H1 (cell line): ENCODE measurements around the gene EEPD1. TPM values are rescaled to one million over a fixed set of nuclear protein-coding genes. Genes with fewer than 3 reads are reported as not detected.
"Not testable (repeated sequence)": the region's sequence is repeated elsewhere in the genome, so short reads cannot be mapped to it uniquely, and the experiment has no call there.

Experiments used
- CTCF ChIA-PET: fragments of 300-600 bp; sonication (Branson Sonifier 250); formaldehyde crosslinking; loops from one replicate; lab custom pipeline; 2021; ENCODE audit not compliant: partially characterized antibody; lab: Charles Lee
- POLR2A ChIA-PET: fragments of 300-600 bp; sonication (Branson Sonifier 250); formaldehyde crosslinking; loops from one replicate; lab custom pipeline; 2021; ENCODE audit warnings: inconsistent platforms; ENCODE audit not compliant: partially characterized antibody; lab: Charles Lee
- DNase-seq, 2 experiments: peaks; one replicate each; pipeline versions ENCODE4 v3.0.0 to v3.0.0-alpha.2; 2010 to 2022; ENCODE audit warnings: low spot score in 2 of 2, low read depth in 1 of 2, mixed read lengths in 1 of 2
- FAIRE-seq: peaks from 2 replicates; lab custom pipeline; 2011; peaks lifted over from hg19 to GRCh38; lab: Jason Lieb, UNC
- H2AFZ ChIP-seq: 2 replicates; pipeline ENCODE4 v1.8.1; 2012; ENCODE audit warnings: low read length, inconsistent platforms
- H2AK5ac ChIP-seq: 2 replicates; pipeline ENCODE4 v1.6.1; 2013; ENCODE audit warnings: low read depth, low read length
- H2BK120ac ChIP-seq: replicated peaks from 2 replicates; pipeline ENCODE3; 2013; ENCODE audit warnings: low read depth, low read length, inconsistent platforms
- H2BK12ac ChIP-seq: 2 replicates; pipeline ENCODE4 v1.6.1; 2013; ENCODE audit warnings: low read depth, low read length
- H2BK15ac ChIP-seq: 2 replicates; pipeline ENCODE4 v1.6.1; 2013; ENCODE audit warnings: low read length
- H2BK20ac ChIP-seq: 2 replicates; pipeline ENCODE4 v1.6.1; 2013; ENCODE audit warnings: low read length
- H2BK5ac ChIP-seq: 2 replicates; pipeline ENCODE4 v1.6.1; 2013; ENCODE audit warnings: low read depth, low read length
- H3K14ac ChIP-seq: 2 replicates; pipeline ENCODE4 v1.6.1; 2013; ENCODE audit warnings: inconsistent platforms; ENCODE audit not compliant: insufficient read length
- H3K18ac ChIP-seq: 2 replicates; pipeline ENCODE4 v1.6.1; 2013; ENCODE audit warnings: low read length; ENCODE audit errors: extremely low read depth
- H3K23ac ChIP-seq: 2 replicates; pipeline ENCODE4 v1.6.1; 2013; ENCODE audit warnings: inconsistent platforms; ENCODE audit not compliant: insufficient read length
- H3K23me2 ChIP-seq: 2 replicates; pipeline ENCODE4 v1.6.1; 2013; ENCODE audit warnings: low read depth, low read length
- H3K27ac ChIP-seq: 2 replicates; pipeline ENCODE4 v1.6.1; 2011; ENCODE audit warnings: low read depth, low read length, inconsistent platforms
- H3K27me3 ChIP-seq, 4 experiments: replicated peaks in 1 of 4; 1 replicate in 1 of 4; 2 replicates in 3 of 4; pipeline versions ENCODE4 v1.6.1 to v1.8.1; 2011 to 2013; ENCODE audit warnings: low read length in 3 of 4, mild to moderate bottlenecking in 3 of 4, inconsistent platforms in 2 of 4, mixed read lengths in 2 of 4, moderate library complexity in 1 of 4; ENCODE audit not compliant: control insufficient read depth in 3 of 4, insufficient read depth in 3 of 4; ENCODE audit errors: extremely low read depth in 1 of 4
- H3K36me3 ChIP-seq, 4 experiments: 2 replicates each; pipeline versions ENCODE4 v1.6.1 to v1.8.1; 2011 to 2013; ENCODE audit warnings: mild to moderate bottlenecking in 4 of 4, low read length in 3 of 4, moderate library complexity in 2 of 4, control low read depth in 1 of 4, inconsistent platforms in 1 of 4; ENCODE audit not compliant: insufficient read depth in 4 of 4, control insufficient read depth in 2 of 4
- H3K4ac ChIP-seq: replicated peaks from 2 replicates; pipeline ENCODE3; 2013; ENCODE audit warnings: low read length, low read depth, mixed read lengths, inconsistent platforms; ENCODE audit not compliant: insufficient read length
- H3K4me1 ChIP-seq, 4 experiments: replicated peaks in 1 of 4; 1 replicate in 1 of 4; 2 replicates in 3 of 4; pipeline versions ENCODE4 v1.6.1 to v1.8.1; 2011 to 2013; ENCODE audit warnings: low read length in 3 of 4, inconsistent platforms in 2 of 4, mixed read lengths in 1 of 4; ENCODE audit not compliant: insufficient read depth in 4 of 4, control insufficient read depth in 3 of 4
- H3K4me2 ChIP-seq, 2 experiments: 2 replicates each; pipeline versions ENCODE4 v1.6.1 to v1.8.1; 2011 to 2013; ENCODE audit warnings: low read depth in 2 of 2, low read length in 2 of 2, control low read depth in 1 of 2, inconsistent platforms in 1 of 2, mild to moderate bottlenecking in 1 of 2; ENCODE audit not compliant: insufficient read depth in 1 of 2
- H3K4me3 ChIP-seq, 4 experiments: fragments of 200-600, 300-600 bp in 1 of 4; sonication (generic), shearing (Covaris generic), sonication (Bioruptor Twin) in 1 of 4; 2 replicates each; pipeline versions ENCODE4 v1.5.1 to v1.8.1; 2011 to 2016; ENCODE audit warnings: low read length in 4 of 4, low read depth in 3 of 4, control low read depth in 2 of 4, inconsistent platforms in 2 of 4, mild to moderate bottlenecking in 2 of 4, mixed read lengths in 1 of 4, moderate library complexity in 1 of 4; ENCODE audit not compliant: insufficient read depth in 2 of 4; ENCODE audit errors: extremely low read depth in 1 of 4
- H3K56ac ChIP-seq: replicated peaks from 2 replicates; pipeline ENCODE3; 2013; ENCODE audit warnings: low read depth, mild to moderate bottlenecking, mixed read lengths, low read length, inconsistent platforms; ENCODE audit not compliant: insufficient read length
- H3K79me1 ChIP-seq: 2 replicates; pipeline ENCODE4 v1.6.1; 2013; ENCODE audit warnings: low read depth, low read length, control low read depth
- H3K79me2 ChIP-seq, 2 experiments: 2 replicates each; pipeline versions ENCODE4 v1.6.1 to v1.8.1; 2012 to 2013; ENCODE audit warnings: low read length in 2 of 2, mild to moderate bottlenecking in 2 of 2, inconsistent platforms in 1 of 2; ENCODE audit not compliant: insufficient read depth in 2 of 2, control insufficient read depth in 1 of 2
- H3K9ac ChIP-seq, 4 experiments: replicated peaks in 1 of 4; 1 replicate in 1 of 4; 2 replicates in 3 of 4; pipeline versions ENCODE4 v1.6.1 to v1.8.1; 2011 to 2013; ENCODE audit warnings: low read depth in 3 of 4, low read length in 3 of 4, control low read depth in 2 of 4, mild to moderate bottlenecking in 2 of 4, moderate library complexity in 2 of 4, inconsistent platforms in 1 of 4; ENCODE audit errors: extremely low read depth in 1 of 4
- H3K9me3 ChIP-seq, 2 experiments: 2 replicates each; pipeline versions ENCODE4 v1.6.1 to v1.8.1; 2012 to 2013; ENCODE audit warnings: mild to moderate bottlenecking in 2 of 2, moderate library complexity in 2 of 2, control low read depth in 1 of 2, inconsistent platforms in 1 of 2, low read depth in 1 of 2, low read length in 1 of 2, mixed read lengths in 1 of 2; ENCODE audit not compliant: insufficient read depth in 2 of 2
- H4K20me1 ChIP-seq, 2 experiments: replicated peaks in 1 of 2; 2 replicates each; pipeline versions ENCODE3 to v1.8.1; 2011 to 2013; ENCODE audit warnings: inconsistent platforms in 2 of 2, low read length in 2 of 2, mild to moderate bottlenecking in 1 of 2; ENCODE audit not compliant: insufficient read depth in 2 of 2, control insufficient read depth in 1 of 2
- H4K5ac ChIP-seq: 2 replicates; pipeline ENCODE4 v1.6.1; 2013; ENCODE audit warnings: low read length, low read depth, mixed read lengths, inconsistent platforms; ENCODE audit not compliant: insufficient read length
- H4K8ac ChIP-seq: 2 replicates; pipeline ENCODE4 v1.8.0; 2013; ENCODE audit warnings: mild to moderate bottlenecking, moderate library complexity, low read length, inconsistent platforms; ENCODE audit not compliant: insufficient read depth; ENCODE audit errors: extremely low read depth
- H4K91ac ChIP-seq: replicated peaks from 2 replicates; pipeline ENCODE3; 2013; ENCODE audit warnings: low read length, mixed read lengths, inconsistent platforms; ENCODE audit not compliant: insufficient read length
- CEBPB ChIP-seq: IDR thresholded peaks from 2 replicates; pipeline ENCODE4 v1.6.1; 2012; ENCODE audit warnings: low read depth, low read length
- NRF1 ChIP-seq: IDR thresholded peaks from 2 replicates; pipeline ENCODE4 v1.6.1; 2011; ENCODE audit warnings: mild to moderate bottlenecking, low read depth, low read length, improper control_type of control experiment
- PHF8 ChIP-seq: fragments of 200-600 bp; sonication (generic); conservative IDR thresholded peaks from 2 replicates; pipeline ENCODE4 v1.7.1; 2012; ENCODE audit warnings: low read depth, mild to moderate bottlenecking, inconsistent platforms, low read length, moderate library complexity
- RXRA ChIP-seq: IDR thresholded peaks from 2 replicates; pipeline ENCODE4 v1.6.1; 2011; ENCODE audit warnings: low read depth, mild to moderate bottlenecking, low read length, moderate library complexity; ENCODE audit not compliant: insufficient read depth
- SP1 ChIP-seq: IDR thresholded peaks from 2 replicates; pipeline ENCODE4 v1.6.1; 2011; ENCODE audit warnings: low read depth, low read length
- SUZ12 ChIP-seq: fragments of 200-600 bp; sonication (generic); IDR thresholded peaks from 2 replicates; pipeline ENCODE4 v1.6.1; 2012; ENCODE audit warnings: mild to moderate bottlenecking, inconsistent platforms, low read length, moderate library complexity, mixed read lengths
- TAF7 ChIP-seq: optimal IDR thresholded peaks from 2 replicates; pipeline ENCODE3; 2011; ENCODE audit warnings: low read depth, mild to moderate bottlenecking, inconsistent platforms, low read length, moderate library complexity, borderline replicate concordance
- WGBS, 2 experiments: shearing (Covaris generic) in 1 of 2; methylation state at CpG; one replicate each; pipeline versions ENCODE4 v1.1.6 to v1.1.7; 2013 to 2015; ENCODE audit warnings: low lambda C conversion rate in 2 of 2, mixed read lengths in 2 of 2, inconsistent platforms in 1 of 2, low coverage in 1 of 2, missing lambda C conversion rate in 1 of 2; ENCODE audit not compliant: insufficient replicate concordance in 2 of 2, insufficient coverage in 1 of 2, insufficient read length in 1 of 2; ENCODE audit errors: extremely low coverage in 1 of 2, missing lambda C conversion rate in 1 of 2; 5-methylcytosine and 5-hydroxymethylcytosine counted together
- polyA plus RNA-seq, 7 experiments: library from polyadenylated mRNA; depleted of rRNA in 3 of 7; stranded (reverse) in 5 of 7; unstranded in 2 of 7; fragments of >200 nt in 5 of 7; fragments of 200-250 nt in 2 of 7; gene quantifications; 1 replicate in 5 of 7; 2 replicates in 1 of 7; 4 replicates in 1 of 7; pipeline versions ENCODE4 v1.2.1 to v1.2.3, GENCODE V29; 2011 to 2013; ENCODE audit warnings: missing spikeins in 2 of 7, mixed read lengths in 2 of 7
- total RNA-seq: library from RNA; stranded (reverse); fragmentation: NEBNext Ultra II Directional; extraction: Animal tissue kit (Norgen Biotek cat#: 25700); gene quantifications from 2 replicates; pipeline ENCODE4 v1.2.1, GENCODE V29; 2021

The EEPD1 gene
- total and polyA plus RNA-seq, 2 of the 8 experiments (the other 6 are each of a cell fraction or from before 2014, with no cell fraction given): 3.1 to 7.8 TPM

- TF ChIP-seq SP1 (no peak), RXRA (no peak), TAF7 (no peak), NRF1 (no peak), CEBPB (no peak), SUZ12 (no peak), PHF8 (no peak)
Observed at GRCh38 chr7:36238138-36238537, 85.1 kb downstream of the EEPD1 start (continued).

DNA sequence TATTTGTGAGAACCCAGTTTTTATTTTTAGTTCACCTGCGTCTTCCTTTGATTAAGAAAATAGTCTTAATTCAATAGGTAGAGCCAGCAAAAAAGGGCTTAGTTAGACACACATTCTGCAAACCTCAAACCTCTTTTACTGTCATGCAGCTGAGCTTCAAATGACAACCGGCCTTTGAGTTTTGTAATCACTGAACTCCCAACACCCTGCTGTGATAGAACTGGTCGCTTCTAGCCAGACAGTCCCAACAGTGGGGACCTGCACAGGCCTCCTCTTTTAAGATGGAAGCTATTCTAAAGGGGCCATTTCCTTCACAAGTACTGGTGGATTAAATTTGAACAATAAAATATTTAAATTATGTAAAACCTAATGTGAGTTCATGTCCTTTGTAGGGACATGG lies 90.3 kb downstream of the EEPD1 start:
- H4K91ac ChIP-seq, H3K18ac ChIP-seq, H3K4me2 ChIP-seq, H3K27me3 ChIP-seq, H3K9me3 ChIP-seq, DNase-seq, H2BK120ac ChIP-seq, H4K8ac ChIP-seq, H2BK15ac ChIP-seq, H4K5ac ChIP-seq, H3K23ac ChIP-seq, H3K79me2 ChIP-seq, H3K56ac ChIP-seq, H3K36me3 ChIP-seq, H2BK5ac ChIP-seq, H3K9ac ChIP-seq, H3K14ac ChIP-seq, H3K27ac ChIP-seq, H3K4me1 ChIP-seq, POLR2A ChIA-PET, H4K20me1 ChIP-seq, H2BK12ac ChIP-seq, H2AFZ ChIP-seq, H2BK20ac ChIP-seq, H3K23me2 ChIP-seq, CTCF ChIA-PET, H3K4me3 ChIP-seq, H3K4ac ChIP-seq, H3K79me1 ChIP-seq, H2AK5ac ChIP-seq: not testable (repeated sequence)
- FAIRE-seq: peak; percentile 80
- WGBS, 2 experiments: 86% methylated on average over 3 of the region's 3 CpGs; no CpG with 5 or more reads in 1 of the 2 experiments
